ENCODE results near the gene ANO10. TPM values are rescaled to one million over a fixed set of nuclear protein-coding genes. Genes with fewer than 3 reads are reported as not detected.

Gene ANO10
- polyA plus RNA-seq, 3 donors, result 11.2 to 24.8 (median 21.6) TPM

- Mint-ChIP-seq H3K4me3 (no peak overlapping the region), H3K9me3 (peaks cover 0 to 5% (median 0%) of the 10 kb centered on the region in 7 donors), H3K4me1 (peaks cover 12% of the 10 kb centered on the region), H3K27me3 (ENCODE audit: low read depth in 3 of 3) (peaks cover 0 to 2% (median 1%) of the 10 kb centered on the region in 3 donors), H3K27ac (peak overlapping the region in 4 of 7 donors; percentile 36 to 59 (median 54)), H3K36me3 (peaks cover 19 to 35% of the 10 kb centered on the region in 2 donors)
- 98% methylated on average over 10 of the region's 12 CpGs for WGBS (ENCODE audit: insufficient coverage)
- Histone ChIP-seq H3K4me1 (ENCODE audit: control insufficient read depth in 1 of 2, insufficient read depth in 2 of 2, low read length in 2 of 2) (peaks cover 9 to 12% of the 10 kb centered on the region in 2 donors), H3K79me2 (ENCODE audit: insufficient read depth, low read length) (no peaks in the 10 kb centered on the region), H3K9ac (ENCODE audit: insufficient read depth, low read length, poor library complexity, severe bottlenecking) (no peak overlapping the region), H3K27ac (ENCODE audit: low read depth in 1 of 2, low read length in 2 of 2) (no peak overlapping the region), H3K36me3 (replicated peaks in 1 of 2; ENCODE audit: control insufficient read depth in 1 of 2, insufficient read depth in 2 of 2, low read length in 2 of 2) (peaks cover 16 to 20% of the 10 kb centered on the region in 2 donors), H2AFZ (ENCODE audit: insufficient read depth, low read depth, low read length, poor library complexity, severe bottlenecking) (no peak overlapping the region), H3K4me3 (replicated peaks in 1 of 3; ENCODE audit: low read depth in 2 of 3, low read length in 3 of 3) (no peak overlapping the region), H4K20me1 (ENCODE audit: insufficient read depth, low read length) (no peaks in the 10 kb centered on the region), H3K4me2 (replicated peaks; ENCODE audit: extremely low read depth, low read length, poor library complexity, severe bottlenecking) (no peak overlapping the region), H3K9me3 (replicated peaks in 1 of 2; ENCODE audit: control insufficient read depth in 1 of 2, insufficient read depth in 1 of 2, low read length in 2 of 2) (no peaks in the 10 kb centered on the region), H3K27me3 (ENCODE audit: control insufficient read depth in 2 of 2, insufficient read depth in 2 of 2, low read length in 2 of 2) (no peaks in the 10 kb centered on the region)
- intact Hi-C loops (cut with micrococcal nuclease), result no loop called here
- no peak for TF ChIP-seq CTCF (IDR thresholded peaks at IDR 0.05)
- DNase-seq, result no peak
Measured at GRCh38 chr3:43365601-43366305, 256.1 kb downstream of the ANO10 start.

GRCh38 chr3:43364926-43365325 is 256.9 kb downstream of the ANO10 start:
- H3K9ac ChIP-seq (ENCODE audit: insufficient read depth, low read length, poor library complexity, severe bottlenecking), result no peak overlapping the region
- no peak overlapping the region for H3K4me3 ChIP-seq (replicated peaks in 1 of 3; ENCODE audit: low read depth in 2 of 3, low read length in 3 of 3)
- H3K9me3 ChIP-seq (replicated peaks in 1 of 2; ENCODE audit: control insufficient read depth in 1 of 2, insufficient read depth in 1 of 2, low read length in 2 of 2), result no peaks in the 10 kb centered on the region
- H3K36me3 Mint-ChIP-seq, result peaks cover 19 to 35% of the 10 kb centered on the region in 2 donors
- intact Hi-C loops (cut with micrococcal nuclease), result no loop called here
- H3K27ac Mint-ChIP-seq, result peak overlapping the region in 1 of 7 donors; percentile 55
- peaks cover 0 to 2% (median 1%) of the 10 kb centered on the region in 3 donors for H3K27me3 Mint-ChIP-seq (ENCODE audit: low read depth in 3 of 3)
- TF ChIP-seq CTCF (IDR thresholded peaks at IDR 0.05), result no peak
- H3K4me1 ChIP-seq (ENCODE audit: control insufficient read depth in 1 of 2, insufficient read depth in 2 of 2, low read length in 2 of 2), result peaks cover 3 to 7% of the 10 kb centered on the region in 2 donors
- WGBS (ENCODE audit: insufficient coverage), result 100% methylated on average over 5 of the region's 14 CpGs
- H3K27ac ChIP-seq (ENCODE audit: low read depth in 1 of 2, low read length in 2 of 2), result no peak overlapping the region
- no peak for DNase-seq
- H3K27me3 ChIP-seq (ENCODE audit: control insufficient read depth in 2 of 2, insufficient read depth in 2 of 2, low read length in 2 of 2), result no peaks in the 10 kb centered on the region
- H3K4me1 Mint-ChIP-seq, result peaks cover 5% of the 10 kb centered on the region
- H4K20me1 ChIP-seq (ENCODE audit: insufficient read depth, low read length), result no peaks in the 10 kb centered on the region
- no peaks in the 10 kb centered on the region for H3K79me2 ChIP-seq (ENCODE audit: insufficient read depth, low read length)
- H3K9me3 Mint-ChIP-seq, result peaks cover 0 to 5% (median 0%) of the 10 kb centered on the region in 7 donors
- no peak overlapping the region for H3K4me2 ChIP-seq (replicated peaks; ENCODE audit: extremely low read depth, low read length, poor library complexity, severe bottlenecking)
- H2AFZ ChIP-seq (ENCODE audit: insufficient read depth, low read depth, low read length, poor library complexity, severe bottlenecking), result no peak overlapping the region
- H3K36me3 ChIP-seq (replicated peaks in 1 of 2; ENCODE audit: control insufficient read depth in 1 of 2, insufficient read depth in 2 of 2, low read length in 2 of 2), result peaks cover 16 to 20% of the 10 kb centered on the region in 2 donors
- no peak overlapping the region for H3K4me3 Mint-ChIP-seq
